Hematopoietic multipotent progenitor cell treated with erythropoietin and hydrocortisone succinate and interleukin-3 and kit ligand, for 4 days (in vitro differentiated cells): Measurements from ENCODE around the gene ZFYVE27.

Experiments used
- DNase-seq: peaks from one replicate; pipeline ENCODE4 v3.0.0-alpha.2; 2015

The ZFYVE27 gene

DNA sequence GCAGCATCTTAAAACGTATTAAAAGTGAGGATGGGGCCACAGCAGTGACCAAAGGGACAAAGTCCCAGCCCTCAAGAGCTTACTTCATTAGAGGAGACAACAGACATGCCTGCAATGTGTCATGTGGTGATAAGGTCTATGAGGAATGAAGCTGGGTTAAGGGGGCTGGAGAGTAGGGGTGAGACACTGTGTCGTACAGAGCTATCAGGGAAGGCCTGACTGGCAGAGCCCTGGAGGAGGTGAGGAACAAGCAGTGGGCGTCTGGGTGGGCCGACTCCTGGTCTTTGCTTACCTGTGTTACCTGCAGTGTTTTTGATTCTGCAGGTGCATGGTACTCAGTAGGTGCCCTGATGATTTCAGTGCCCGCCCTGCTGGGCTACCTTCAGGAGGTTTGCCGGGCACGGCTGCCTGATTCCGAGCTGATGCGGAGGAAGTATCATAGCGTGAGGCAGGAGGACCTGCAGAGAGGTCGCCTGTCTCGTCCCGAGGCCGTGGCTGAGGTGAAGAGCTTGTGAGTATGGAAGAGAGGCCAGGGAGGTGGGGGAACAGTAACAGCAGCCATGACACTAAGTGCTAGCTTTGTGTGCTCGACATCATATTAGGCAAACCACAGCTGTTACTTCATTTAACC is 7.6 kb downstream of the ZFYVE27 start:
- peak; percentile 83 for DNase-seq

DNA sequence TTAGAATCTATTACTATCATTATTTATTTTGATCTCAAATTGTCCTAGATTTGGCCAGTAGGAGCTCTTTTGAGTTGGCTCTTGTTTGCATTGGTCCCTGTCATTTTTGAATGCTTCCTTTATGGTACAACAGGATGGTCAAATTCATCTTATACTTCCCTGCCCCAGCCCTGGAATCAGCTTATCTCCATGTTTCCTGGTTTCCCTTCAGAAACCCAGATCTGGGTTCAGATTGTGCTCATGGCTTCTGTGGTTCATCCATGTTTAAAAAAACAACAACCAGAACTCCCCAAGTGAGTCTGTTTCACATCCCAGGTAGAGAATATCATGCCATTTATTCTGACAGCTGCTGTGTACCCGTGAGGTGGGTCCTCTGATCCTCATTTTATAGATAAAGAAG is 10.6 kb downstream of the ZFYVE27 start:
- DNase-seq, result no peak

DNA sequence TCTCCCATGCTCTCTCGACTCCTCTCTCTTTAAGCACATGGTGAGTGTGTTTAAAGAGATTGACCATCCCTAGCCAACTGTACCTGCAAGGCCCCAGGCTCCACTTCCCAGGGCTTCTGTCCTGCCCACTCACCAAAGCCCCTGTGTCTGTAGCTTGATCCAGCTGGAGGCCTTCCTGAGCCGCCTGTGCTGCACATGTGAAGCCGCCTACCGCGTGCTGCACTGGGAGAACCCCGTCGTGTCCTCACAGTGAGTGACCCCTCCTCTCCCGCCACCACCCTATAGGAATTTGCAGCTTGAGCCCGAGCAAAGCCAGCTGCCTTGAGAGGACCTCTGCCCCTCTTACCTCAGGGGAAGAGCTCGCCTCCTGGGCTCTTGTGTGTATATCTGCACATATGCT is 11.2 kb downstream of the ZFYVE27 start:
- DNase-seq, result no peak

DNA sequence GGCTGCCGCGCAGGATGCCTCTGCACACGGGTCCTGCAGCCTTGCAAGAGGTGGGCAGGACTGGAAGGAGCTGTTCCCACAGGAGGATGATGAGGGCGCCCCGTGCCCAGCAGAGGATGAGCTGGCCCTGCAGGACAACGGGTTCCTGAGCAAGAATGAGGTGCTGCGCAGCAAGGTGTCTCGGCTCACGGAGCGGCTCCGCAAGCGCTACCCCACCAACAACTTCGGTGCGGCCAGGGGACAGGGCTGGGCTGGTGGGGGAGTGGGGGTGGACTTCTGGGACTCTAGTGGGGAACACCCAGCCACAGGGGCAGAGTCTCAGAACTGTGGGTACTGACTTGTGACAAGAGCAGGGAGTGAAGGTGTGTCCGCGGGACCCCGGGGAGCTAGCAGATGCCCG is 16.0 kb downstream of the ZFYVE27 start:
- DNase-seq, result no peak

DNA sequence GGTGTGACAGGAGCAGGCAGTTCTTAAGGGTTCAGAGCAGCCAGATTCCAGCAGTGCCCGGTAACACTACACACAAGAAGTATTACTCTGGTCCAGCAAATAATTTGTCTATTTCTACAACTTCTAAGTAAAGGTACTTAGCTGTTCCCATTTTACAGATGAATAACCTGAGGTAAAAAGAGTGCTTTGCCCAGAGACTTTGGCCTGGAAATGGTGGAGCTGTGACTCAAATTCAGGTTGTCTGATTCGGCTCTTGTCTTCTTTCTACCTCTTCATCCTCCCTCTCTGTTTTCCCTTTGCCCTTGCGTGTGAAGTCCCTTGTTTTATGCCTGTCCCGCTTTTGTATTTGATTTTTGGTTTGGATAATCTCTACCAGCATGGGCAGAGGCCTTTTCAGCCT is 17.8 kb downstream of the ZFYVE27 start:
- no peak for DNase-seq

DNA sequence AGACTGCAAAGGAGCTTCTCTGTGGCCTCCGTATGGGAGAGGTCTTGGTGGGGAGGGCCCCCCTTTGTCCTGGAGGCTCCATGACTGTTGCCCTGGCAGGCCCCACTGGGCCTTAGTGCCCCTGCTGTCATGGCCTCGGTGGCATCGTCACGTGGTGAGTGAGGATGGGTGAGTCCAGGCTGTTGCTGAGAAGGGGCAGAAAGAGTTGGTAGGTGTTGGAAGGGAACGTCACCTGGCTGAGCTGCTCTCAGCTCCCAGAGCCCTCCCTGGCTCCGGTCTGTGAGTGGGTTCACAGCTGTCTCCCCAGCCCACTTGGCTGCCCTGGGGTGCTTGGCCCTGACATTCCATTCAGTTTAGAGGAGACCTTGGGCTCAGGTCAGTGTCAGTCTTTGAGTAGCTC is 18.8 kb downstream of the ZFYVE27 start:
- DNase-seq, result no peak

DNA sequence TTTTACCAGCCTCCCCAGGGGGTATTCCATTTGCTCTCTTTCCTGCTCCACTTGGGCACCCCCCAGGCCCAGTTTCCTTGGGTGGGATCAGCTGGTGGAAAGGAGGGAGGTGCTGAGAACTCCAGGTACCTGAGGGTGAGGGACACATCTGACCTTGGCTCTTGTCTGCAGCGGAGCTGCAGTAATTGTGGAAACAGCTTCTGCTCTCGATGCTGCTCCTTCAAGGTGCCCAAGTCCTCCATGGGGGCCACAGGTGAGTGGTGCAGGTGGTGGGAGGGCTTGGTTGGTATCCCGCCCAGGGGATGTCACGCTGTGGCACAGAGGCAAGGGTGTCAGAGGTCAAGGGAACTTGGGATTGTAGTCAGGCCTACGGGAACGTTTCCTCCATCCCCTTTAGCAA is 20.5 kb downstream of the ZFYVE27 start:
- no peak for DNase-seq

DNA sequence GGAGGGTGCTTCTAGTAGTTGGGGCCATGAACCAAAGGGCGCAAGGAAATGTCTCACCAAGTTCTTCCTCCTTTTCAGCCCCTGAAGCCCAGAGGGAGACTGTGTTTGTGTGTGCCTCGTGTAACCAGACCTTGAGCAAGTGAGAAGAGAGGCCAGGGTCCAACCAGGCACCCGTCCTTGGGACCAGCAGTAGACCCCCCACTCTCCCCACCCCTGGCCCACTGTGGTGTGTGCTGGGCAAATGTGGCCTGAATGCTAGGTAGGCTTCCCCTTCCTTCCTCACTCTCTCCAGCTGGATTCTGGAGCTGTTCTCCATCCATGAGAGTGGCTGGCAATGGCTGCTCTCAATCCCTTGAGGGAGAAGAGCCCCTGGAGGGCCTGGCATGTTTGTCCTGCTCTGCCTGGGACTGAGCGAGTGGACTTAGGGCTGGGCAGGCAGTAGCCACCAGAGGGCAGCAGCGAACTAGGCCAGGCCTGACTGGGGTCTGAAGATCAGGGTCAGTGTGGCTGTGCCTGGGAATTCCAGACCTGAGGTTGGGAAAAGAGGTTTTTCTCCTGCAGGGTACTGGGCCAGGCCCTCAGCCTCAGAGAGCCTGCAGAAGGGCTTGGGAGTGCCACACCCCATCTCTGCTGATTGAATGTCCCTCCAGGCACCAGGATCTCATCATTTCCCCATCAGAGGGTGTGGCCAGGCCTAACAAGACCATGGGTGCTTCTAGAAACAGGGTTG is 22.4 kb downstream of the ZFYVE27 start:
- DNase-seq, result peak; percentile 81

DNA sequence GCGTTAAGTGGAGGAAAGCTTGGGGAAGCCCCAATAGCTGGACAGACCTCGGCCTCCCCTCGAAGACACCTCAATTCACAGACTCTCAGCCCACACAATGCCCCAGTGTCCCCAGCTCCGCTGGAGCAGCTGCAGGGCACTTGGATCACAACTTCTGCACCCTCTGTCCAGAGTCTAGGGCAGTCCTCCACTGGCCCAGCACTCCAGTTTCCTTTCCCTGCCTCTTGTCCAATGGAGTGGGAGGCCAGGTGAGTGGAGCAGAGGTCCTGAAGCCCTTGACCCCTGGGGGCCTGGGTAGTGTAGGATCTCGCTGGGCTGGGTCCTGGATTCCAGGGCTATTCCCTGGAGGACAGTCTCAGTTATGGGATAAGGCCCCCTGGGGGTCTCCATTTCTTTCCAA is 23.0 kb downstream of the ZFYVE27 start:
- DNase-seq, result no peak

DNA sequence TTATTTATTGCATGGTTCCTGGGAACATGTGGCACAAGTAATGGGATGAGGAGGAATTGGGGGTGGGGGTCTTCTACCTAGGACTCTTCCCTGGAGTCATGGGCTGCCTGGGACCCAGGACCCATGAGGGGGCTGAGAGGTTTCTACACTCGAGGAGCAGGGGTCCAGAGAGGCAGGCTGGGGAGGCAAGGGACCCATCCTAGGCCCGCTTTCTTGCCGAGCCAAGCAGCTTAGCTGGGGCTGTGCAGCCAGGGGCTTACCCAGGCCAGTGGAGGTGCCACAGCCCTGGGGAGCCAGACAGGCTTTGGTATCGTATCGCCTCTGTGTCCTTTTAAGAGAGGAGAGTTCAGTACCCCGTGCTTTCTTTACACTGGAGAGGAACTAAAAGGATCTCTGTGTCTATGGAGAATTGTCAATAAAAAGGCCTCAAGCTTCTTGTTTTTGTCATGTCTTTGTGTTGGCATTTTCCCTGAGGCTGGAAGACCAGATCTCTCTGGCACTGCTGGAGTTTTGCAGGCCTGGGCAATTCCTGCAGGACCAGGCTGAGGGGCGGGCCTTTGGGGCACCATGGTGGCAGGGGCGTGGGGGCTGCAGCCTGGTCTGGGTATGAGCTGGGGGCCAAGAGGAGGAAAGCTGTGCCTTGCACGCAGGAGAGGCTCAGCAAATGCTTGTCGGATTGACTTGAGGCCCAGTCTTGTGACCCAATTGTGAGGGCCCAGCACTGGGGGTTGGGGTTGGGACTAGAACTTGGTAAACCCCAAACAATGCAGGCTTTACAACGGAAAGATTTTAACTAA is 23.7 kb downstream of the ZFYVE27 start:
- no peak for DNase-seq

DNA sequence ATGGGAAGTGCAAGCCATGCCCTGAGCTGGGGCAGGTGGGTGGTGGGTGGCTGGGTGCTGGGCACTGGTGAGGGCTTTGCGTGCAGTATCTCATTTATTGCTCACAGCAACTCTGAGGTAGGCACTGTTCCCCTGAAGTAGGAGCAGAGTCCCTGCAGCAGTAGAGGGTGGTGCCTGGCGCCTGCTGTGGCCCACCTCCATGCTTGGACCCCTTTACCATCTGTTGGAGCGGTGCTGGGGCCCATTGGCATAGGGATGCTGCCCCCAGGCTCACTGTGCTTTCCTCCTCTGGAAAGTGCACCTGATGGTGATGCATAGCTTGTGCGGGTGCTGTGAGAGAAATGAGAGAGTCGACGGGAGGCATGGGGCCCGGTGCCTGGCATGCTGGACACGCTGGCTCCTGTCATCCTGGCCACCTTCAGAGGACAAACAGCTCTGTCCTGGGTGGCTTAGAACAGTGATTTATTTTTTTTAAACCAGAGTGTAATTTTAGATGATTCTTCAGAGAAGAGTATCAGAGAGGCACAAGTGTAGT is 24.5 kb downstream of the ZFYVE27 start:
- no peak for DNase-seq

DNA sequence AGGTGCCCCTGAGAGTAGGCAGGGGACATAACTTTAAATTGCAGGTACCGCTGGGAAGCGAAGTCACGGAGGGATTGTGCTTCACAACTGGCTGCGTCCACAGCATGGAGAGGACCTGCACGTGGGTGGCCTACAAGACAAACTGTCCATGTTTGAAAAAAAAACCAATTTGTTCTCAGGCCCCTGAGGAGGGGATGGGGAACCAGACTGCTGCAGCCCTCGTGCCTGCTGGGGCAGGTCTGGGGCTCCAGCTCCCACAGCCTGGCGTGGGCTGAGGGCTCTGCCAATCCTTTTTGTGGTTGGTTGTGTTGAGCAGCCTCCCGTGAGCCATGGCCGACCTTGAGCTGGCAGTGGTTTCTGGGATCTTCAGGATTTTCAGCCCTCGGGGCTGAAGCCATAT is 25.1 kb downstream of the ZFYVE27 start:
- DNase-seq, result no peak

DNA sequence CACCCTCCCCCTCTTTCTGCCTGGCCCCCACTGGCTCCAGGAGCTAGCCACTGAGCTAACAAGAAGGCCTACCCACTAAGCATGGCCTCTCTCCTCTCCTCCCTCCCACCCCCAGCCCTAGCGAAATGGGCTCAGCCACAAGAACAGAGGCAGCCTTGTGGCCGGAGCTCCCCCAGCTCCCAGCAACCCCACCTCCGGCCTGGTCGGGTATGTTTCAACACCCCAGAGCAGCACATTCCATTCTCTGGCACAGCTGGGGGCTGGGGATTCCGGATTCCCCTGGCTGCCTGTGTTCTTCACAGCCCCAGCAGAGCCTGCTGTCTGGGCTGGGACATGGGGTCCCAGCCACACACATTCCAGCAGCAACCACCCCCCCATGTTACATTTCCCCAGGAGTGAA is 25.9 kb downstream of the ZFYVE27 start:
- DNase-seq, result no peak

DNA sequence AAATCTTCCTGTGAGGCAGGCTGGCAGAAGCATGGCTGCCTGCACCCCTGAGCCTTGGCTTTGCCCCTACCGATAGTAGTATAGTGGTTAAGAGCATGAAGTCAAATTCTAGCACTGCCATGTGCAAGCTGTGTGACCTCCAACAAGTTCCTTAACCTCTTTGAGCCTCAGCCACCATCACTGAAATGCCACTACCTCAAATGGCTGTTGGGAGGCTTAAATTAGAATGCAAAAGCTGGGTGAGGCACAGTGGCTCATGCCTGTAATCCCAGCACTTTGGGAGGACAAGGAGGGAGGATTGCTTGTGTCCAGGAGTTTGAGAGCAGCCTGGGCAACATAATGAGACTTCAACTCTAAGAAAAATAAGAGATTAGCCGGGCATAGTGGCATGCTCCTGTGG is 26.5 kb downstream of the ZFYVE27 start:
- no peak for DNase-seq

DNA sequence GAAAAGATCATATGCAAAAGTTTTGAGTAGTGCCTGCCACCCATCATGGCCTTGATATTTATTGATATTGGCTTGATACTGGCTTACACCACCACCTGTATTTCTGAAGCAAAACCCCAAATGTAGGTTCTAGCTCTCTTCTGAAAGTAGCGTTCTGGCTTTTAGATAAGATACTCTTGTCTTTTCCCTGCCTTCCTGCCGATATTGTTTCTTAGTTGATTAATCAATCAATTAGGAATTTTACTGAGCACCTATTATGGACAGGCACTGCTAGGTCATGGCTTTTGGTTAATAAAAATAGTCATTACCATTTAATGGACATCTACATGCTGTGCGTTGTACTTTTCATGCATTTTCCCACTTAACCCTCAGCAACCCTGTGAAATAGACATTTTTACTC is 27.0 kb downstream of the ZFYVE27 start:
- DNase-seq, result no peak

DNA sequence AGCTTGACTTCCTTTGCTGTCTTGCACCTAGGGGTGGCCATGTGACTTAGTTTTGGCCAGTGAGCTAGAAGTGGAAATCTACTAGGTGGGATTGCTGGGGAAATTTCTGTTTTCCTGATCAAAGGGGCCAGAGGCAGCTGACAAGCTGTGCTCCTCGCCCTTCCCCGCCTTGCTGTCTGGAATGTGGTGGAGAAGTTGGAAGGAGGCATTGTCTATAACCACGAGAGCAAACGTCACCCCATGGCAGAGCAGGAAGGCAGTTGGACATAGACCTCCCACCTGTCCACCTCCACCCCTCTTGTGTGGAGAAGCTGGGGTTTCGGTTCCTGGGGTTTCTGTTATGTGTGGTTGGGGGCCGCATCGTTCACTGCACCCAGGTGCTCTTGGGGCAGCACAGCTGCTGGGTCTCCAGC is 27.6 kb downstream of the ZFYVE27 start:
- DNase-seq, result no peak

DNA sequence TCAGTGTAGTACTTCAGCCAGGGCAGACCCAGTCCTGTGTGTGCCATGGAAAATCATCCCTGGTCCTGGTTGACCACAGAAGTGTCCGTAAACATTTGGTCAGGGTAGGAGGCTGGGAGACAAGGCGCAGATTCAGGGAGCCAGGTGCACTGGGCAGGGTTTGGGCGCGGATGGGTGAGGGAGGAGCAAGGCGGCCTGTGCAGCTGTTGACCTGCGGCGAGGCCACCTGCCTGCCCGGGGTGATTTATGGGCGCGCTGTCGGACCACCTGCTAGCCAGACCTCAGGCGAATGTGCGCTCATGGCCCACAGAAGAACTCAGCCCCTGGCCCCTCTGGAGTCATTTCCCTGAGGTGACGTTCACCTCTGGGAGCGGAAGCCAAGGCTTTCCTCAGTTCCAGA is 28.3 kb downstream of the ZFYVE27 start:
- no peak for DNase-seq

DNA sequence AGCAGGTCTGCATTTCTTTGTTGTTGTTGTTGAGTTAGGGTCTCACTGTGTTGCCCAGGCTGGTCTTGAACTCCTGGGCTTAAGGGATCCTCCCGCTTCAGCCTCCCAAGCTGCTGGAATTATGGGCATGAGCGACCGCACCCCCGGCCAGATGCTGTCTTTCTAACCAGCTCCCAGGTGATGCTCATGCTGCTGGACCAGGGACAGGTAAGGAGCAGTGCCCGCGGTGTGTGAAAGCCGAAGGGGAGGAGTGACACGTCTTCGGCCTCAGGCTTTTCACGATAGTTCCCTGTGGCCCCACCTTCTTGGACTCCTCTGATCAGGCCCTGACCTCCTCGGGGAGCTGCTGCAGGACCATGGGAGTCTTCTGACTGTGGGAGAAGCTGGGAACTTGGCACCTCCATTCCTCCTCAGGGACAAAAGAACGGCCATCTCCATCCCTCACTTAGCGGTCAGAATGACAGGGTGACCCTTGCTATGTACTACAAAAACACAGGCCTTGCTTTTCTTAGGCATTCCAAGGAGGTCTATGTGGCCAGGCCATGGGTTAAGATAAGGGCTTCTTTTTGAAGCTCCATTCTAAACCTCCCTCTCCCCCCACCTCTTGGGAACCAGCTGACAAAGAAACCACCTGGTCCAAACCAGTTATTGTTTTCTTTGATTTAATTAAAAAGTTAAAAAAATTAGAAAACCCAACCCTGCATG is 29.3 kb downstream of the ZFYVE27 start:
- no peak for DNase-seq

DNA sequence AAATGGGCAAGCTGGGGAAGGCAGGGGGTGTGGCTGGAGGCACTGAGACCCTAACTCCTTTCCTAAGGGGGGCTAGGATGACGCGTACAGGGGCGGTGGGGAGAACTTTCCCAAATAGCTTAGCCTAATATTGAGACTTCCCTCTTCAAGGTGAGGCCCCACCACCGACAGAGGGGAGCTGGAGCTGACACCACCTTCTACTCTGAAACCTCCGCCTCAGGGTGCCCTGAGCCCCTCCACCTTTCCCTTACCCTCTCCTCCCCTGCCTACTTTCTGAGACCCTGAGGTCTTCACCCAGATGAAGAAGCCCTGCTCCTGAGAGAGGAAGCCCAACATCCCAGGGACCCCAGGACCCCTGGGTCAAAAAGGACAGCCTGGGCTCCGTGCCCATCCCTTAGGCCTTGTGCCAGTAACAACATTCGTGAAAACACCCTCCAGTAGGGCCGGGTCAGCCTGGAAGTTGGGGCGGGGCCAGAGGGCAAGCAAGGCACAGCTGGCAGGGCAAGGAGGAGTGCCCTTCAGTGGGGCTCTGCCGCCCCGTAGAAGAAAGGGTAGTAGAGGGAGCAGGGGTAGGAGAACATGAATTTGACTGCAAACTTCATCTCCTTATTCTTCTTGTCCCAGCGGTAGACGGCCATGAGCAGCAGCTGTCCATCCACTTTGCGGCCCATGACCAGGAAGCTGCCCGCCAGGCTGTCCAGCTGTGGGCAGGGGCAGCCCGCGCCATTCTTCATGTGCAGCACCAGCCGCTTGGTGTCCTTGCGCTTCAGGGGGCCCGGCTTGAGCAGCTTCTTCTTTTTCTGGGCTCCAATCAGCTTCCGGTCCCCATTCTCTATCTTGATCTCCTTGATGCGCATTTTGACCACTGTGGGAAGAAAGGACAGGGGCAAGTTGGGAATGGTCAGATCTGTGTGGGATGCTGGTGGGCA is 30.3 kb downstream of the ZFYVE27 start:
- no peak for DNase-seq

DNA sequence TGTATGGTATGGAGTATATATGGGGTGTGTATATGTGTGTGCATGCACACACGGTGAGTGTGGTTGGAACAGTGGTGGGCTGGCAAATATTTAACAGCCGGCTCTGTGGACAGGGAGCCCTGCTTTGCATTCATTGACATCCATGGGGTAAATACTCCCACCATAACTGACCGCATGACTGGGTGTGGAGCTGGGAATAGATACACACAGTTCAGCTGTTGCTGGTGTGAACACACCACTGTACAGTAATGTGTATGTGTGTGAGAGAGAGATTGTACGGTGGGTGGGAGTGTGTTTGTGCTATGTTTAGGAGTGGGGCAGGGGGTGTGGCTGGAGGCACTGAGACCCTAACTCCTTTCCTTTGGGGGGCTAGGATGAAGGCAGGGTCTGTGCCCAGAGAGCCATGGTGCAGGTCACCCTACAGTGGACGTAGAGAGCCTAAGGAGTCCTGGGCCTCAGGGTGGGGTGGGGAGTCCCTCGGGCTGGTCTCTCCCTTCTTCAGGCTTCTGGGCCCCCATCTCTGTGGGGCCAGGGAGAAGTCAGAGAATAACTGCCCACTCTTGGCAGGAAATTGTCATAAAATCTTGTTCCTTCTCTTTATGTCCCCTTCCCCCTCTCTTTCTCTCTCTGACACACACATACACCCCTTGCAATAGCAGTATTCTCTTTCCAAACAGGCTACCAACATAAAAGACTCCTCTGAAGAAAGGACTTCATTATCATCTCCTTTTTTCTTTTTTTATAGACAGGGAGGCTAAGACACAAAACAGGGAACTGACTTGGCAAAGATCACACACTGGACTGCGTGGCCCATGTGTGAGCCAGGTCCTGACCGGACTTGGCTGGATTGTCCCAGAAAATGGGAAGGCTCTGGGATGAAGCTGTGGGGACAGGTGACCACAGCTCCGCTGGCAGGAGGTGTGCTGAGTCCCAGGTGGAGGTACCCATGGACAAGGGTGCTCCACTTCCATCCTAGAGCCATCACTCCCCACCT is 31.7 kb downstream of the ZFYVE27 start:
- DNase-seq, result no peak

DNA sequence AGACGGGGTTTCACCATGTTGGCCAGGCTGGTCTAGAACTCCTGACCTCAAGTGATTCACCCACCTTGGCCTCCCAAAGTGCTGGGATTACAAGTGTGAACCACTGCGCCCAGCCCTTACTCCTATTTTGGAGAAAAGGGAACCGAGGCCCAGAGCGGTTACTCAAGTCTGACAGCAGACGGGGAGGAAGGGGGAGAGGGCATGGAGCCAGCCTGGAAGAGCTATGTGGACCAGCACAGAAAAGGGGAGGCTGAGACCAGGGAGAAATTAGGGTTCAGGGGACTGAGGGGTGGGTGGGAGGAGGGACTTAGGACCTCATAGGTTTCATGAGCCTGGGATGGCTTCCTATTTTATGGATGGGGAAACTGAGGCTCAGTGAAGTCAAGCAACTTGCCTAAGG is 33.3 kb downstream of the ZFYVE27 start:
- DNase-seq, result no peak
